Esophagus muscularis mucosa (tissue), 4 donors: ENCODE measurements around the gene GRID1.

Experiments
- CTCF ChIP-seq, 3 experiments: fragments of 200-600 bp in 2 of 3; fragments of 450-650 bp in 1 of 3; sonication (generic) in 2 of 3; IDR thresholded peaks; one replicate each; pipeline ENCODE4 v1.5.1; 2017 to 2019; ENCODE audit warnings: antibody characterized with exemption in 3 of 3, mild to moderate bottlenecking in 2 of 3, moderate library complexity in 1 of 3
- EP300 ChIP-seq: sonication (generic); formaldehyde crosslinking; IDR thresholded peaks from one replicate; pipeline ENCODE4 v1.6.1; 2017; ENCODE audit warnings: antibody characterized with exemption
- POLR2A ChIP-seq: fragments of 450-650 bp; IDR thresholded peaks from one replicate; pipeline ENCODE4 v1.6.1; 2017; ENCODE audit warnings: antibody characterized with exemption, moderate library complexity, mild to moderate bottlenecking, low read depth
- POLR2AphosphoS5 ChIP-seq, 2 donors: sonication (generic); formaldehyde crosslinking; IDR thresholded peaks; one replicate each; pipeline ENCODE4 v1.6.1; 2017; ENCODE audit warnings: antibody characterized with exemption in 2 of 2

DNA sequence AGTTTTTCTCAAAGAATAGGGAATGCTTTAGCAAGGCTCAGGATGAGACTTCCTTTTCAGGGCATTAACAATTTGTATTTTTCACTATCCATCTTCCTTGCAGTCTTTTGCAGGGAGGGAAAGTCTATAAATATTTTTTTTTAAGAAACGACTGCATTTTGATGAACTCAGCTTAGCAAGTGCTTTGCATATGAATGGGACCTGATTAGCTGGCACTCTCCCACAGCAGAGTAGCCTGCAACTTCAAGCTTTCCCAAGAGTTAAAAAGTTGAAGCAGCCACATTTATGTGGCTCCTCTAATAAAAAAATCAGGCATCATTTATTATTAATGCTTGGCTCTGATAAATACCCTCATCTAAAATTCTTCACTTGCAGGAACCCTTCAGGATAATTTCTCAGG, 134.0 kb downstream of the GRID1 start:
- TF ChIP-seq CTCF (IDR thresholded peaks at IDR 0.05) (no peak), EP300 (no peak), POLR2A (no peak), POLR2AphosphoS5 (IDR thresholded peaks at IDR 0.05) (no peak)
